HepG2 (cell line): Measurements from ENCODE around the gene PNPLA2. TPM values are rescaled to one million over a fixed set of nuclear protein-coding genes. Genes with fewer than 3 reads are reported as not detected.

Experiments
- GPN1 ChIP-seq: sonication (generic); formaldehyde crosslinking; IDR thresholded peaks from 2 replicates; pipeline ENCODE4 v1.5.1; 2020; ENCODE audit warnings: missing genetic modification reagents, borderline replicate concordance
- HDAC2 ChIP-seq: sonication (generic); formaldehyde crosslinking; IDR thresholded peaks from 2 replicates; pipeline ENCODE4 v1.4.0; 2020; ENCODE audit warnings: missing genetic modification reagents
- KDM5B ChIP-seq: sonication (generic); formaldehyde crosslinking; IDR thresholded peaks from 2 replicates; pipeline ENCODE4 v1.4.0; 2020; ENCODE audit warnings: missing genetic modification reagents, mild to moderate bottlenecking, borderline replicate concordance
- NAIF1 ChIP-seq: sonication (generic); formaldehyde crosslinking; IDR thresholded peaks from 2 replicates; pipeline ENCODE4 v1.5.0; 2020; ENCODE audit warnings: mild to moderate bottlenecking, missing genetic modification reagents, borderline replicate concordance
- ZBTB20 ChIP-seq: sonication (generic); formaldehyde crosslinking; IDR thresholded peaks from 2 replicates; pipeline ENCODE4 v1.8.1; 2023; ENCODE audit warnings: missing genetic modification reagents, low read depth, mild to moderate bottlenecking, borderline replicate concordance
- ZBTB7A ChIP-seq: sonication (generic); formaldehyde crosslinking; IDR thresholded peaks from 2 replicates; pipeline ENCODE4 v1.8.0; 2022; ENCODE audit warnings: mild to moderate bottlenecking, missing genetic modification reagents
- ZNF138 ChIP-seq: sonication (generic); formaldehyde crosslinking; IDR thresholded peaks from 2 replicates; pipeline ENCODE4 v1.5.0; 2020; ENCODE audit warnings: mild to moderate bottlenecking, low read depth, missing genetic modification reagents
- ZNF34 ChIP-seq: sonication (generic); formaldehyde crosslinking; IDR thresholded peaks from 2 replicates; pipeline ENCODE4 v1.4.0; 2020; ENCODE audit warnings: mild to moderate bottlenecking, missing genetic modification reagents, borderline replicate concordance
- polyA plus RNA-seq, 8 experiments: library from polyadenylated mRNA; depleted of rRNA in 3 of 8; stranded (reverse) in 7 of 8; unstranded in 1 of 8; fragments of >200 nt; fragmentation: Illumina TruSeq in 4 of 8; extraction: Trizol in 4 of 8; gene quantifications; 2 replicates each; pipeline versions ENCODE4 v1.2.1 to v1.2.3, GENCODE V29; 2011 to 2016; ENCODE audit warnings: low read depth in 4 of 8, missing spikeins in 1 of 8, mixed read lengths in 1 of 8; ENCODE audit not compliant: insufficient read depth in 1 of 8
- total RNA-seq, 5 experiments: library from RNA; depleted of rRNA; stranded (reverse); fragments of >200 nt; fragmentation: Illumina TruSeq; extraction: Trizol; gene quantifications; 2 replicates each; pipeline ENCODE4 v1.2.3, GENCODE V29; 2016; ENCODE audit warnings: low read depth in 1 of 5
- TF ChIP-seq, protein P1 (sequence below): sonication (generic); formaldehyde crosslinking; IDR thresholded peaks from 2 replicates; pipeline ENCODE4 v1.5.1; 2020; ENCODE audit warnings: mild to moderate bottlenecking, missing genetic modification reagents, moderate library complexity
- TF ChIP-seq, protein P2 (sequence below): sonication (generic); formaldehyde crosslinking; IDR thresholded peaks from 2 replicates; pipeline ENCODE4 v1.5.0; 2020; ENCODE audit warnings: mild to moderate bottlenecking, low read depth, missing genetic modification reagents, borderline replicate concordance
- TF ChIP-seq, protein P3 (sequence below): sonication (generic); formaldehyde crosslinking; conservative IDR thresholded peaks from 2 replicates; pipeline ENCODE4 v1.4.0; 2020; ENCODE audit warnings: mild to moderate bottlenecking, missing genetic modification reagents, moderate library complexity
- TF ChIP-seq, protein P4 (sequence below): sonication (generic); formaldehyde crosslinking; IDR thresholded peaks from 2 replicates; pipeline ENCODE4 v1.5.0; 2020; ENCODE audit warnings: mild to moderate bottlenecking, missing genetic modification reagents, borderline replicate concordance

PNPLA2 gene
- total and polyA plus RNA-seq, 2 of the 13 experiments (the other 11 are each of a cell fraction or from before 2014, with no cell fraction given): 10.5 to 43.2 TPM

DNA sequence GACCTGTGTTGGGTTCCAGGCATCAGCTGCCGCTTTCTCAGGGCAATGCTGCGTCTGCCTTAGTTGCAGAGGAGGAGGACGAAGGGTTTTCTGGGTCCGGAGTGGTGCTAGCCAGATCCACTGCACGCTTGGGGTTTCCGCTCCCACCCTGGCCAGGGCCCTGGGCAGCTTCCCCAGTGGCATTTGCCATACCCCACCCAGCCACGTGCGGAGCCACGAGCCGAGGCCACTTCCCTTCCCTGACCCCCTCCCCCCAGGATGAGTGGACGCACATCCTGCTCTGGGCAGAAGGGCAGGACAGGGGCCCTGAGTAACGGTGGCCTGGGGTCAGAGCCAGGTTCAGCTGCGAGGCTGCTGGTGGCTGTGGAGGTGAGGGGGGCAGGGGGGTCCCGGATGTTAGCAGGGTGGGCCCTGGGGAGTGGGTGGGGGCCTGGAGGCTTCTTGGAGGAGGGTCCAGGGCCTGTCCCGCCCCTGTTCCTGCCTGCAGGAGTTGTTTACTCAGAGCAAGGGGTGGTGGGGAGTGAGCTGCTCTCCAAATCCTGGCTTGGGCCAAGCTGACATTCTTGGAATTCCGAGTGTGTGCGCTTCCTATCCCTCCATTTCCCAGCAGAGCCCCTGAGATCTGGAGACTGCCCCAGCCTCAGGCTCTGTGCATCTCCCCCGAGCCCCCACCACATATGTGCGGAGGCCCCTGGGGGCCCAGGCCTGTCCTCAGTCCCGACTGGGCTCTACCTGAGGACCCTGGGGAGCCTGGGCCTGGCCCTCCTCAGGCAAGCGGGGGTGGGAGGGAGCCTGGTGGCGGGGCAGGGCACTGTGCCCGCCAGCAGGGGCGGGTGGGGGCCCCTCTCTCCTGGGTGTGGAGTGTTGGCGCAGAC is 25.3 kb downstream of the PNPLA2 start (continued):
- TF ChIP-seq, protein P1, sequence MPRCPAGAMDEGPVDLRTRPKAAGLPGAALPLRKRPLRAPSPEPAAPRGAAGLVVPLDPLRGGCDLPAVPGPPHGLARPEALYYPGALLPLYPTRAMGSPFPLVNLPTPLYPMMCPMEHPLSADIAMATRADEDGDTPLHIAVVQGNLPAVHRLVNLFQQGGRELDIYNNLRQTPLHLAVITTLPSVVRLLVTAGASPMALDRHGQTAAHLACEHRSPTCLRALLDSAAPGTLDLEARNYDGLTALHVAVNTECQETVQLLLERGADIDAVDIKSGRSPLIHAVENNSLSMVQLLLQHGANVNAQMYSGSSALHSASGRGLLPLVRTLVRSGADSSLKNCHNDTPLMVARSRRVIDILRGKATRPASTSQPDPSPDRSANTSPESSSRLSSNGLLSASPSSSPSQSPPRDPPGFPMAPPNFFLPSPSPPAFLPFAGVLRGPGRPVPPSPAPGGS (CRISPR knock-in tag): no peak
- TF ChIP-seq ZBTB20 (CRISPR knock-in tag) (0 out of 2 replicates have a peak, but pooled peaks have one; percentile 50), HDAC2 (peak; percentile 88), NAIF1 (CRISPR knock-in tag) (peak; percentile 44; the same call in 1 of the 2 replicates), ZNF34 (CRISPR knock-in tag) (no peak), ZBTB7A (CRISPR knock-in tag) (peak; percentile 97), KDM5B (CRISPR knock-in tag) (peak; percentile 78), GPN1 (CRISPR knock-in tag) (peak; percentile 47; the same call in 1 of the 2 replicates), ZNF138 (no peak)
- TF ChIP-seq, protein P2, sequence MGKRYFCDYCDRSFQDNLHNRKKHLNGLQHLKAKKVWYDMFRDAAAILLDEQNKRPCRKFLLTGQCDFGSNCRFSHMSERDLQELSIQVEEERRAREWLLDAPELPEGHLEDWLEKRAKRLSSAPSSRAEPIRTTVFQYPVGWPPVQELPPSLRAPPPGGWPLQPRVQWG (CRISPR knock-in tag): no peak
- TF ChIP-seq, protein P3, sequence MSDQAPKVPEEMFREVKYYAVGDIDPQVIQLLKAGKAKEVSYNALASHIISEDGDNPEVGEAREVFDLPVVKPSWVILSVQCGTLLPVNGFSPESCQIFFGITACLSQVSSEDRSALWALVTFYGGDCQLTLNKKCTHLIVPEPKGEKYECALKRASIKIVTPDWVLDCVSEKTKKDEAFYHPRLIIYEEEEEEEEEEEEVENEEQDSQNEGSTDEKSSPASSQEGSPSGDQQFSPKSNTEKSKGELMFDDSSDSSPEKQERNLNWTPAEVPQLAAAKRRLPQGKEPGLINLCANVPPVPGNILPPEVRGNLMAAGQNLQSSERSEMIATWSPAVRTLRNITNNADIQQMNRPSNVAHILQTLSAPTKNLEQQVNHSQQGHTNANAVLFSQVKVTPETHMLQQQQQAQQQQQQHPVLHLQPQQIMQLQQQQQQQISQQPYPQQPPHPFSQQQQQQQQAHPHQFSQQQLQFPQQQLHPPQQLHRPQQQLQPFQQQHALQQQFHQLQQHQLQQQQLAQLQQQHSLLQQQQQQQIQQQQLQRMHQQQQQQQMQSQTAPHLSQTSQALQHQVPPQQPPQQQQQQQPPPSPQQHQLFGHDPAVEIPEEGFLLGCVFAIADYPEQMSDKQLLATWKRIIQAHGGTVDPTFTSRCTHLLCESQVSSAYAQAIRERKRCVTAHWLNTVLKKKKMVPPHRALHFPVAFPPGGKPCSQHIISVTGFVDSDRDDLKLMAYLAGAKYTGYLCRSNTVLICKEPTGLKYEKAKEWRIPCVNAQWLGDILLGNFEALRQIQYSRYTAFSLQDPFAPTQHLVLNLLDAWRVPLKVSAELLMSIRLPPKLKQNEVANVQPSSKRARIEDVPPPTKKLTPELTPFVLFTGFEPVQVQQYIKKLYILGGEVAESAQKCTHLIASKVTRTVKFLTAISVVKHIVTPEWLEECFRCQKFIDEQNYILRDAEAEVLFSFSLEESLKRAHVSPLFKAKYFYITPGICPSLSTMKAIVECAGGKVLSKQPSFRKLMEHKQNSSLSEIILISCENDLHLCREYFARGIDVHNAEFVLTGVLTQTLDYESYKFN: peak; percentile 88
- TF ChIP-seq, protein P4, sequence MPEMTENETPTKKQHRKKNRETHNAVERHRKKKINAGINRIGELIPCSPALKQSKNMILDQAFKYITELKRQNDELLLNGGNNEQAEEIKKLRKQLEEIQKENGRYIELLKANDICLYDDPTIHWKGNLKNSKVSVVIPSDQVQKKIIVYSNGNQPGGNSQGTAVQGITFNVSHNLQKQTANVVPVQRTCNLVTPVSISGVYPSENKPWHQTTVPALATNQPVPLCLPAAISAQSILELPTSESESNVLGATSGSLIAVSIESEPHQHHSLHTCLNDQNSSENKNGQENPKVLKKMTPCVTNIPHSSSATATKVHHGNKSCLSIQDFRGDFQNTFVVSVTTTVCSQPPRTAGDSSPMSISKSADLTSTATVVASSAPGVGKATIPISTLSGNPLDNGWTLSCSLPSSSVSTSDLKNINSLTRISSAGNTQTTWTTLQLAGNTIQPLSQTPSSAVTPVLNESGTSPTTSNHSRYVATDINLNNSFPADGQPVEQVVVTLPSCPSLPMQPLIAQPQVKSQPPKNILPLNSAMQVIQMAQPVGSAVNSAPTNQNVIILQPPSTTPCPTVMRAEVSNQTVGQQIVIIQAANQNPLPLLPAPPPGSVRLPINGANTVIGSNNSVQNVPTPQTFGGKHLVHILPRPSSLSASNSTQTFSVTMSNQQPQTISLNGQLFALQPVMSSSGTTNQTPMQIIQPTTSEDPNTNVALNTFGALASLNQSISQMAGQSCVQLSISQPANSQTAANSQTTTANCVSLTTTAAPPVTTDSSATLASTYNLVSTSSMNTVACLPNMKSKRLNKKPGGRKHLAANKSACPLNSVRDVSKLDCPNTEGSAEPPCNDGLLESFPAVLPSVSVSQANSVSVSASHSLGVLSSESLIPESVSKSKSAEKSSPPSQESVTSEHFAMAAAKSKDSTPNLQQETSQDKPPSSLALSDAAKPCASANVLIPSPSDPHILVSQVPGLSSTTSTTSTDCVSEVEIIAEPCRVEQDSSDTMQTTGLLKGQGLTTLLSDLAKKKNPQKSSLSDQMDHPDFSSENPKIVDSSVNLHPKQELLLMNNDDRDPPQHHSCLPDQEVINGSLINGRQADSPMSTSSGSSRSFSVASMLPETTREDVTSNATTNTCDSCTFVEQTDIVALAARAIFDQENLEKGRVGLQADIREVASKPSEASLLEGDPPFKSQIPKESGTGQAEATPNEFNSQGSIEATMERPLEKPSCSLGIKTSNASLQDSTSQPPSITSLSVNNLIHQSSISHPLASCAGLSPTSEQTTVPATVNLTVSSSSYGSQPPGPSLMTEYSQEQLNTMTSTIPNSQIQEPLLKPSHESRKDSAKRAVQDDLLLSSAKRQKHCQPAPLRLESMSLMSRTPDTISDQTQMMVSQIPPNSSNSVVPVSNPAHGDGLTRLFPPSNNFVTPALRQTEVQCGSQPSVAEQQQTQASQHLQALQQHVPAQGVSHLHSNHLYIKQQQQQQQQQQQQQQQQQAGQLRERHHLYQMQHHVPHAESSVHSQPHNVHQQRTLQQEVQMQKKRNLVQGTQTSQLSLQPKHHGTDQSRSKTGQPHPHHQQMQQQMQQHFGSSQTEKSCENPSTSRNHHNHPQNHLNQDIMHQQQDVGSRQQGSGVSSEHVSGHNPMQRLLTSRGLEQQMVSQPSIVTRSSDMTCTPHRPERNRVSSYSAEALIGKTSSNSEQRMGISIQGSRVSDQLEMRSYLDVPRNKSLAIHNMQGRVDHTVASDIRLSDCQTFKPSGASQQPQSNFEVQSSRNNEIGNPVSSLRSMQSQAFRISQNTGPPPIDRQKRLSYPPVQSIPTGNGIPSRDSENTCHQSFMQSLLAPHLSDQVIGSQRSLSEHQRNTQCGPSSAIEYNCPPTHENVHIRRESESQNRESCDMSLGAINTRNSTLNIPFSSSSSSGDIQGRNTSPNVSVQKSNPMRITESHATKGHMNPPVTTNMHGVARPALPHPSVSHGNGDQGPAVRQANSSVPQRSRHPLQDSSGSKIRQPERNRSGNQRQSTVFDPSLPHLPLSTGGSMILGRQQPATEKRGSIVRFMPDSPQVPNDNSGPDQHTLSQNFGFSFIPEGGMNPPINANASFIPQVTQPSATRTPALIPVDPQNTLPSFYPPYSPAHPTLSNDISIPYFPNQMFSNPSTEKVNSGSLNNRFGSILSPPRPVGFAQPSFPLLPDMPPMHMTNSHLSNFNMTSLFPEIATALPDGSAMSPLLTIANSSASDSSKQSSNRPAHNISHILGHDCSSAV: no peak
